Caco-2 (cell line): ENCODE results near the gene RNF182. TPM values are rescaled to one million over a fixed set of nuclear protein-coding genes. Genes with fewer than 3 reads are reported as not detected.

ENCODE experiments used
- BruUV-seq: library from RNA; stranded (reverse); fragments of 400-500 nt; replicated peaks from 2 replicates; lab custom pipeline; 2021; lab: Mats Ljungman, UMichigan
- CTCF ChIA-PET: fragments of 300-600 bp; sonication (Branson Sonifier 250); formaldehyde crosslinking; loops from one replicate; lab custom pipeline; 2022; ENCODE audit warnings: antibody characterized with exemption; lab: Charles Lee
- POLR2A ChIA-PET: fragments of 300-600 bp; sonication (Branson Sonifier 250); formaldehyde crosslinking; loops from one replicate; lab custom pipeline; 2022; ENCODE audit warnings: antibody characterized with exemption; lab: Charles Lee
- DNase-seq, 2 experiments: peaks; one replicate each; pipeline versions ENCODE4 v3.0.0 to v3.0.0-alpha.2; 2020 to 2022
- H3K27me3 ChIP-seq: replicated peaks from 2 replicates; pipeline ENCODE4 v1.6.0; 2011; ENCODE audit warnings: low read length; ENCODE audit not compliant: control insufficient read depth, insufficient read depth
- H3K36me3 ChIP-seq: 2 replicates; pipeline ENCODE4 v1.5.1; 2011; ENCODE audit warnings: low read length; ENCODE audit not compliant: control insufficient read depth, insufficient read depth
- H3K4me1 ChIP-seq: fragments of 250-450 bp; sonication (Bioruptor Pico); 2 replicates; pipeline ENCODE4 v1.5.1; 2020; ENCODE audit warnings: mild to moderate bottlenecking
- H3K4me3 ChIP-seq: 2 replicates; pipeline ENCODE4 v1.5.1; 2011; ENCODE audit warnings: low read depth, mild to moderate bottlenecking, control low read depth, low read length
- H3K9me3 ChIP-seq: fragments of 250-450 bp; sonication (Bioruptor Pico); 2 replicates; pipeline ENCODE4 v1.5.1; 2020; ENCODE audit warnings: mild to moderate bottlenecking, moderate library complexity
- H3K27ac Mint-ChIP-seq: one replicate; pipeline ENCODE4 v1.8.0; 2022; ENCODE audit warnings: mixed read lengths; ENCODE audit not compliant: unreplicated experiment
- H3K27me3 Mint-ChIP-seq: one replicate; pipeline ENCODE4 v1.8.0; 2022; ENCODE audit warnings: mixed read lengths; ENCODE audit not compliant: insufficient read depth, unreplicated experiment
- H3K36me3 Mint-ChIP-seq: one replicate; pipeline ENCODE4 v1.8.0; 2022; ENCODE audit warnings: mild to moderate bottlenecking, mixed read lengths; ENCODE audit not compliant: insufficient read depth, unreplicated experiment
- H3K4me1 Mint-ChIP-seq: one replicate; pipeline ENCODE4 v1.8.0; 2022; ENCODE audit warnings: low read depth, mixed read lengths; ENCODE audit not compliant: unreplicated experiment
- H3K4me3 Mint-ChIP-seq: one replicate; pipeline ENCODE4 v1.8.0; 2022; ENCODE audit warnings: mild to moderate bottlenecking, moderate library complexity, mixed read lengths; ENCODE audit not compliant: unreplicated experiment
- H3K9me3 Mint-ChIP-seq: one replicate; pipeline ENCODE4 v1.8.0; 2022; ENCODE audit warnings: mixed read lengths; ENCODE audit not compliant: unreplicated experiment
- CTCF ChIP-seq, 2 experiments: fragments of 200-600 bp in 1 of 2; IDR thresholded peaks; 1 replicate in 1 of 2; 2 replicates in 1 of 2; pipeline versions ENCODE4 v1.5.1 to v1.8.0; 2011 to 2022; ENCODE audit warnings: antibody characterized with exemption in 1 of 2, control low read depth in 1 of 2, inconsistent platforms in 1 of 2, low read depth in 1 of 2, low read length in 1 of 2, mild to moderate bottlenecking in 1 of 2, moderate library complexity in 1 of 2; ENCODE audit not compliant: insufficient read depth in 1 of 2, severe bottlenecking in 1 of 2, unreplicated experiment in 1 of 2
- intact Hi-C: fragments of 100-400 bp; cut with micrococcal nuclease; formaldehyde crosslinking; loops from one replicate; pipeline ENCODE4 v1.10.0; 2022; ENCODE audit not compliant: unreplicated experiment
- total RNA-seq: library from RNA; stranded (reverse); gene quantifications from 2 replicates; pipeline ENCODE4 v1.2.3, GENCODE V29; 2022

RNF182 gene
- total RNA-seq, 1 experiment from 2014 or later: 0.39 TPM

GRCh38 chr6:13922750-13923149 is 2.0 kb upstream of the RNF182 start:
- ChIA-PET CTCF (interaction anchor here (0.6 kb wide), 1 partner anchor 1464 kb away, joined by 3 read pairs; no protein-coding TSS in a partner anchor), POLR2A (no interaction called here)
- H3K27ac Mint-ChIP-seq: no peak overlapping the region
- intact Hi-C loops: loop anchor here (5.0 kb wide), 1 partner anchor 220 kb away; no protein-coding TSS in a partner anchor
- no peaks in the 10 kb centered on the region for H3K36me3 ChIP-seq
- H3K4me1 ChIP-seq: no peaks in the 10 kb centered on the region
- 0 out of 2 replicates have a peak, but pooled peaks cover 4% of the 10 kb centered on the region for H3K9me3 ChIP-seq
- peaks cover 13% of the 10 kb centered on the region for H3K27me3 Mint-ChIP-seq
- no peak for TF ChIP-seq CTCF (IDR thresholded peaks at IDR 0.05; ENCODE audit: insufficient read depth in 1 of 2, low read depth in 1 of 2, low read length in 1 of 2, severe bottlenecking in 1 of 2, unreplicated experiment in 1 of 2)
- H3K4me3 Mint-ChIP-seq: no peak overlapping the region
- H3K9me3 Mint-ChIP-seq: no peaks in the 10 kb centered on the region
- no TSS peak for BruUV-seq
- peaks cover 5% of the 10 kb centered on the region for H3K27me3 ChIP-seq
- no peaks in the 10 kb centered on the region for H3K36me3 Mint-ChIP-seq
- no peak for DNase-seq
- no peak overlapping the region for H3K4me3 ChIP-seq
- H3K4me1 Mint-ChIP-seq: peaks cover 11% of the 10 kb centered on the region

- H3K27ac Mint-ChIP-seq: no peak overlapping the region
- H3K27me3 ChIP-seq: peaks cover 5% of the 10 kb centered on the region
- peaks cover 13% of the 10 kb centered on the region for H3K27me3 Mint-ChIP-seq
Measured at GRCh38 chr6:13923527-13924145, 1.1 kb upstream of the RNF182 start.

More at GRCh38 chr6:13923527-13924145, 1.1 kb upstream of the RNF182 start:
- CTCF ChIA-PET: interaction anchor here (0.6 kb wide), 2 partner anchors 123 to 1463 kb away, joined by 3 read pairs; no protein-coding TSS in a partner anchor
- TF ChIP-seq CTCF (IDR thresholded peaks at IDR 0.05; ENCODE audit: insufficient read depth in 1 of 2, low read depth in 1 of 2, low read length in 1 of 2, severe bottlenecking in 1 of 2, unreplicated experiment in 1 of 2): no peak
- Mint-ChIP-seq H3K4me3 (peak overlapping the region; percentile 77), H3K36me3 (no peaks in the 10 kb centered on the region), H3K9me3 (no peaks in the 10 kb centered on the region), H3K4me1 (peaks cover 11% of the 10 kb centered on the region)
- Histone ChIP-seq H3K4me3 (no peak overlapping the region), H3K9me3 (0 out of 2 replicates have a peak, but pooled peaks cover 4% of the 10 kb centered on the region), H3K4me1 (no peaks in the 10 kb centered on the region), H3K36me3 (no peaks in the 10 kb centered on the region)
- intact Hi-C loops: loop anchor here (5.0 kb wide), 1 partner anchor 219 kb away; no protein-coding TSS in a partner anchor
- POLR2A ChIA-PET: no interaction called here
- no peak for DNase-seq
- BruUV-seq: no TSS peak
